Upper lobe of right lung (tissue), 1 donor: ENCODE results near the gene SLX4IP. TPM values are rescaled to one million over a fixed set of nuclear protein-coding genes. Genes with fewer than 3 reads are reported as not detected.
"Not testable (repeated sequence)": the region's sequence is repeated elsewhere in the genome, so short reads cannot be mapped to it uniquely, and the experiment has no call there.

ENCODE experiments used
- ATAC-seq: fragments of 200-7000 bp; cut with Tn5 transposase; one replicate; pipeline ENCODE4 v1.9.1; 2020; ENCODE audit warnings: mild to moderate bottlenecking, moderate library complexity
- DNase-seq: peaks from one replicate; pipeline ENCODE4 v3.0.0-alpha.2; 2020
- H3K27ac ChIP-seq: fragments of 200-600 bp; one replicate; pipeline ENCODE4 v1.8.0; 2022
- H3K27me3 ChIP-seq: fragments of 200-600 bp; one replicate; pipeline ENCODE4 v1.8.0; 2022; ENCODE audit warnings: mild to moderate bottlenecking
- H3K36me3 ChIP-seq: fragments of 200-600 bp; one replicate; pipeline ENCODE4 v1.8.0; 2022
- H3K4me1 ChIP-seq: fragments of 200-600 bp; one replicate; pipeline ENCODE4 v1.8.0; 2022
- H3K4me3 ChIP-seq: fragments of 200-600 bp; one replicate; pipeline ENCODE4 v1.8.0; 2022; ENCODE audit warnings: mild to moderate bottlenecking
- H3K9me3 ChIP-seq: fragments of 200-600 bp; one replicate; pipeline ENCODE4 v1.8.0; 2022
- intact Hi-C: fragments of 100-400 bp; cut with DNase I; formaldehyde crosslinking; loops from one replicate; pipeline ENCODE4 v1.11.0; 2022
- total RNA-seq: library from RNA; stranded (reverse); fragmentation: NEBNext Ultra II Directional; extraction: Animal tissue kit (Norgen Biotek cat#: 25700); gene quantifications from one replicate; pipeline ENCODE4 v1.2.1, GENCODE V29; 2021
- TF ChIP-seq, protein P1 (sequence below): fragments of 200-600 bp; IDR thresholded peaks from one replicate; pipeline ENCODE4 v1.8.0; 2022; ENCODE audit warnings: antibody characterized with exemption
- donor health status: DM: no; HTN: yes; CAD: no; lungs with severe emphysema.

Gene SLX4IP
- total RNA-seq, 1 donor from 2014 or later: 5.4 TPM

DNA sequence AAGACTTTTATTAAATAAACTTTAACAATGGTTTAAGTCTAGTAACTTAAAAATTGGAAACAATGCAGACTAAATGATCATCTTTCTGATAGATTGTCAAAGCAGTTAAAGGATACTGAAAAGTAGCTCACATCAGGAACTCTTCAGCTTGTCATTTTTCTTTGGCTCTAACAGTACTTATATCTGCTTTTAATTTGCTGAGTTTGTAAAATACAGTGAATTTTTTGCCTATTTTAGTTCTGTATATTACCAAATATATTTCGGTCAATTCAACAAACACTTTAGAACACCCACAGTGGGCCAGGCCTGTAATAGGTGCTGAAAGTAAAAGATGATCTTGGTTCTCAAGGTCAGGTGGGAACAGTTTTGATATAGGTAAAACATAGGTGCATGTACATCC is 23.4 kb upstream of the SLX4IP start:
- no peak for ATAC-seq
- TF ChIP-seq, protein P1, sequence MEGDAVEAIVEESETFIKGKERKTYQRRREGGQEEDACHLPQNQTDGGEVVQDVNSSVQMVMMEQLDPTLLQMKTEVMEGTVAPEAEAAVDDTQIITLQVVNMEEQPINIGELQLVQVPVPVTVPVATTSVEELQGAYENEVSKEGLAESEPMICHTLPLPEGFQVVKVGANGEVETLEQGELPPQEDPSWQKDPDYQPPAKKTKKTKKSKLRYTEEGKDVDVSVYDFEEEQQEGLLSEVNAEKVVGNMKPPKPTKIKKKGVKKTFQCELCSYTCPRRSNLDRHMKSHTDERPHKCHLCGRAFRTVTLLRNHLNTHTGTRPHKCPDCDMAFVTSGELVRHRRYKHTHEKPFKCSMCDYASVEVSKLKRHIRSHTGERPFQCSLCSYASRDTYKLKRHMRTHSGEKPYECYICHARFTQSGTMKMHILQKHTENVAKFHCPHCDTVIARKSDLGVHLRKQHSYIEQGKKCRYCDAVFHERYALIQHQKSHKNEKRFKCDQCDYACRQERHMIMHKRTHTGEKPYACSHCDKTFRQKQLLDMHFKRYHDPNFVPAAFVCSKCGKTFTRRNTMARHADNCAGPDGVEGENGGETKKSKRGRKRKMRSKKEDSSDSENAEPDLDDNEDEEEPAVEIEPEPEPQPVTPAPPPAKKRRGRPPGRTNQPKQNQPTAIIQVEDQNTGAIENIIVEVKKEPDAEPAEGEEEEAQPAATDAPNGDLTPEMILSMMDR: no peak
- Histone ChIP-seq H3K36me3 (peaks cover 21% of the 10 kb centered on the region), H3K4me1 (no peaks in the 10 kb centered on the region), H3K4me3 (no peak overlapping the region), H3K9me3 (no peaks in the 10 kb centered on the region), H3K27ac (no peak overlapping the region), H3K27me3 (no peaks in the 10 kb centered on the region)
- DNase-seq: no peak
- intact Hi-C loops: no loop called here

GRCh38 chr20:10412591-10413408 is 22.3 kb upstream of the SLX4IP start:
- H3K36me3 ChIP-seq: peaks cover 21% of the 10 kb centered on the region
- H3K27ac ChIP-seq: no peak overlapping the region
- intact Hi-C loops: no loop called here
- TF ChIP-seq, protein P1: no peak
- no peaks in the 10 kb centered on the region for H3K4me1 ChIP-seq
- DNase-seq (no peak), ATAC-seq (no peak)
- no peaks in the 10 kb centered on the region for H3K9me3 ChIP-seq
- H3K4me3 ChIP-seq: no peak overlapping the region
- H3K27me3 ChIP-seq: no peaks in the 10 kb centered on the region

GRCh38 chr20:10415013-10415650 is 20.0 kb upstream of the SLX4IP start:
- Histone ChIP-seq H3K27me3 (no peaks in the 10 kb centered on the region), H3K4me1 (no peaks in the 10 kb centered on the region), H3K36me3 (peaks cover 35% of the 10 kb centered on the region), H3K27ac (no peak overlapping the region), H3K4me3 (no peak overlapping the region), H3K9me3 (no peaks in the 10 kb centered on the region)
- intact Hi-C loops: no loop called here
- no peak for DNase-seq
- TF ChIP-seq, protein P1: no peak
- ATAC-seq: no peak

GRCh38 chr20:10417218-10417617 is 17.9 kb upstream of the SLX4IP start:
- intact Hi-C loops, H3K4me3 ChIP-seq, H3K27ac ChIP-seq, ATAC-seq, H3K9me3 ChIP-seq, H3K27me3 ChIP-seq, DNase-seq, H3K4me1 ChIP-seq: not testable (repeated sequence)
- H3K36me3 ChIP-seq: peaks cover 33% of the 10 kb centered on the region

DNA sequence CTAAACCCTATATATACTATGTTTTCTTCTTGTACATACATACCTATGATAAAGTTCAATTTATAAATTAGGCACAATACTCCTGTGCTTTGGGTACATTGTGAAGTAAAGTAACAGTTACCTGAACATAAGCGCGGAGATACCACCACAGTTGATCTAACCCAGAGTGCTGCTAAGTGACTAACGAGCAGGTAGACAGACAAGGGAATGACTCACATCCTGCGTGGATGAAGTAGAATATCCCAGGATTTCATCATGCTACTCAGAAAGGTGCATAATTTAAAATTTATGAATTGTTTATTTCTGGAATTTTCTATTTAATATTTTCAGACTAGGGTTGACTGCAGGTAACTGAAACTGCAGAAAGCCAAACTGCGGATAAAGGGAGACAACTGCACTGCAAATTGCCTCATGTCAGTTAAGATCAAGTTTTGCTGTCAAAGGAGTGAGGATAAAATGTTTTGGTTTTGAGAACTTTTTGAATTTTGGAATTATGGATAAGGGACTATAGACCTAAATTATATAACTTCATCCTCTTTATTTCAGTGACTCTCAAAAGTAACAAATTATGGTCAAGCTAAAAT is 15.5 kb upstream of the SLX4IP start:
- no peaks in the 10 kb centered on the region for H3K4me1 ChIP-seq
- no peaks in the 10 kb centered on the region for H3K27me3 ChIP-seq
- DNase-seq: no peak
- H3K36me3 ChIP-seq: peaks cover 16% of the 10 kb centered on the region
- intact Hi-C loops: loop anchor here (10.0 kb wide), 1 partner anchor 445 kb away; no protein-coding TSS in a partner anchor
- no peaks in the 10 kb centered on the region for H3K9me3 ChIP-seq
- TF ChIP-seq, protein P1: no peak
- H3K4me3 ChIP-seq: no peak overlapping the region
- no peak for ATAC-seq
- H3K27ac ChIP-seq: no peak overlapping the region

GRCh38 chr20:10423735-10424134 is 11.4 kb upstream of the SLX4IP start:
- Histone ChIP-seq H3K4me3 (no peak overlapping the region), H3K27me3 (no peaks in the 10 kb centered on the region), H3K36me3 (peaks cover 16% of the 10 kb centered on the region), H3K9me3 (no peaks in the 10 kb centered on the region), H3K27ac (no peak overlapping the region), H3K4me1 (no peaks in the 10 kb centered on the region)
- no peak for DNase-seq
- intact Hi-C loops: loop anchor here (10.0 kb wide), 1 partner anchor 449 kb away; no protein-coding TSS in a partner anchor
- TF ChIP-seq, protein P1: no peak
- ATAC-seq: no peak
